Hepatocyte (in vitro differentiated cells): ENCODE results near the gene HPSE2.

Experiments used
- CTCF ChIP-seq: fragments of 200-600 bp; sonication (generic); IDR thresholded peaks from 2 replicates; pipeline ENCODE4 v1.5.1; 2016; ENCODE audit warnings: antibody characterized with exemption, mild to moderate bottlenecking; ENCODE audit not compliant: poor library complexity
- EZH2 ChIP-seq: fragments of 200-600 bp; sonication (generic); IDR thresholded peaks from 2 replicates; pipeline ENCODE4 v1.6.1; 2016; ENCODE audit warnings: antibody characterized with exemption, mild to moderate bottlenecking, borderline replicate concordance
- EZH2phosphoT487 ChIP-seq: fragments of 200-600 bp; sonication (generic); IDR thresholded peaks from one replicate; pipeline ENCODE4 v1.6.1; 2018; ENCODE audit warnings: antibody characterized with exemption, mild to moderate bottlenecking, low read depth, moderate library complexity; ENCODE audit not compliant: unreplicated experiment, severe bottlenecking

GRCh38 chr10:99115703-99116102 lies 119.9 kb downstream of the HPSE2 start:
- TF ChIP-seq EZH2 (no peak), CTCF (no peak), EZH2phosphoT487 (no peak)
